Right atrium auricular region (tissue), 2 donors: Measurements from ENCODE around the gene IFT27. TPM values are rescaled to one million over a fixed set of nuclear protein-coding genes. Genes with fewer than 3 reads are reported as not detected.

Source experiments
- DNase-seq: peaks from one replicate; pipeline ENCODE4 v3.0.0-alpha.2; 2019; ENCODE audit warnings: low spot score
- H3K27ac ChIP-seq, 2 donors: fragments of 200-600 bp; sonication (generic); 1 replicate in 1 of 2; 2 replicates in 1 of 2; pipeline ENCODE4 v1.5.1; 2016 to 2019
- H3K27me3 ChIP-seq, 2 donors: fragments of 200-600 bp; sonication (generic); one replicate each; pipeline versions ENCODE4 v1.5.1 to v1.6.0; 2017 to 2019
- H3K36me3 ChIP-seq: fragments of 200-600 bp; sonication (generic); one replicate; pipeline ENCODE4 v1.5.1; 2016
- H3K4me1 ChIP-seq, 2 donors: fragments of 200-600 bp; sonication (generic); one replicate each; pipeline versions ENCODE4 v1.5.1 to v1.6.0; 2017 to 2019
- H3K4me3 ChIP-seq, 2 donors: fragments of 200-600 bp; sonication (generic); 1 replicate in 1 of 2; 2 replicates in 1 of 2; pipeline ENCODE4 v1.5.1; 2017 to 2019; ENCODE audit warnings: mild to moderate bottlenecking in 1 of 2, moderate library complexity in 1 of 2
- H3K9me3 ChIP-seq, 2 donors: fragments of 200-600 bp; sonication (generic); one replicate each; pipeline ENCODE4 v1.5.1; 2019
- CTCF ChIP-seq, 2 donors: fragments of 200-600 bp; sonication (generic); IDR thresholded peaks; one replicate each; pipeline ENCODE4 v1.5.1; 2019; ENCODE audit warnings: antibody characterized with exemption in 2 of 2
- total RNA-seq, 2 donors: library from RNA; depleted of rRNA; stranded (reverse); fragments of >200 nt; gene quantifications; one replicate each; pipeline ENCODE4 v1.1.0, GENCODE V29; 2016

The IFT27 gene
- total RNA-seq, 2 donors from 2014 or later = 15.6 to 16.8 TPM

- no peaks in the 10 kb centered on the region for H3K27me3 ChIP-seq
- H3K36me3 ChIP-seq = no peaks in the 10 kb centered on the region
- TF ChIP-seq CTCF (IDR thresholded peaks at IDR 0.05) = no peak
- H3K27ac ChIP-seq = no peak overlapping the region
- DNase-seq = no peak
- no peak overlapping the region for H3K4me3 ChIP-seq
- peaks cover 0 to 6% of the 10 kb centered on the region in 2 donors for H3K4me1 ChIP-seq
- H3K9me3 ChIP-seq = no peaks in the 10 kb centered on the region
Measured at GRCh38 chr22:36759481-36760159, 16.3 kb downstream of the IFT27 start.

GRCh38 chr22:36758792-36759271 is 17.1 kb downstream of the IFT27 start:
- no peak for DNase-seq
- Histone ChIP-seq H3K27me3 (no peaks in the 10 kb centered on the region), H3K9me3 (no peaks in the 10 kb centered on the region)

GRCh38 chr22:36757668-36758211 is 18.2 kb downstream of the IFT27 start:
- H3K27me3 ChIP-seq = no peaks in the 10 kb centered on the region
- peak; percentile 77 for DNase-seq

More at GRCh38 chr22:36758792-36759271, 17.1 kb downstream of the IFT27 start:
- Histone ChIP-seq H3K36me3 (no peaks in the 10 kb centered on the region), H3K4me3 (no peak overlapping the region), H3K4me1 (peaks cover 0 to 6% of the 10 kb centered on the region in 2 donors), H3K27ac (no peak overlapping the region)
- no peak for TF ChIP-seq CTCF (IDR thresholded peaks at IDR 0.05)

GRCh38 chr22:36756746-36757655 is 18.9 kb downstream of the IFT27 start:
- no peak for DNase-seq
- Histone ChIP-seq H3K9me3 (no peaks in the 10 kb centered on the region), H3K4me1 (no peaks in the 10 kb centered on the region), H3K36me3 (no peaks in the 10 kb centered on the region), H3K4me3 (no peak overlapping the region), H3K27me3 (no peaks in the 10 kb centered on the region), H3K27ac (no peak overlapping the region)
- TF ChIP-seq CTCF (IDR thresholded peaks at IDR 0.05) = no peak

More at GRCh38 chr22:36757668-36758211, 18.2 kb downstream of the IFT27 start:
- H3K27ac ChIP-seq = no peak overlapping the region
- no peaks in the 10 kb centered on the region for H3K36me3 ChIP-seq
- no peak overlapping the region for H3K4me3 ChIP-seq
- H3K9me3 ChIP-seq = no peaks in the 10 kb centered on the region
- peaks cover 0 to under 1% of the 10 kb centered on the region in 2 donors for H3K4me1 ChIP-seq
- TF ChIP-seq CTCF (IDR thresholded peaks at IDR 0.05) = peak; percentile 68 to 81

GRCh38 chr22:36756031-36756430 is 19.9 kb downstream of the IFT27 start:
- Histone ChIP-seq H3K4me3 (no peak overlapping the region), H3K9me3 (no peaks in the 10 kb centered on the region), H3K27ac (no peak overlapping the region), H3K36me3 (no peaks in the 10 kb centered on the region), H3K27me3 (no peaks in the 10 kb centered on the region), H3K4me1 (no peaks in the 10 kb centered on the region)
- TF ChIP-seq CTCF (IDR thresholded peaks at IDR 0.05) = no peak
- DNase-seq = no peak
